SJSA1 (cell line): ENCODE data around the gene PMVK. TPM values are rescaled to one million over a fixed set of nuclear protein-coding genes. Genes with fewer than 3 reads are reported as not detected.
"Not testable (repeated sequence)": the region's sequence is repeated elsewhere in the genome, so short reads cannot be mapped to it uniquely, and the experiment has no call there.

Experiments used
- DNase-seq, 2 experiments: peaks; one replicate each; pipeline ENCODE4 v3.0.0-alpha.2; 2015 to 2020; ENCODE audit warnings: low spot score in 2 of 2, low read depth in 1 of 2
- H3K27ac ChIP-seq: fragments of 250-450 bp; sonication (Bioruptor Pico); 2 replicates; pipeline ENCODE4 v1.5.1; 2020; ENCODE audit warnings: mild to moderate bottlenecking, moderate library complexity
- H3K27me3 ChIP-seq: fragments of 250-450 bp; sonication (Bioruptor Pico); replicated peaks from 2 replicates; pipeline ENCODE4 v1.5.1; 2020; ENCODE audit warnings: mild to moderate bottlenecking, moderate library complexity
- H3K36me3 ChIP-seq: fragments of 250-450 bp; sonication (Bioruptor Pico); 2 replicates; pipeline ENCODE4 v1.5.1; 2020; ENCODE audit warnings: mild to moderate bottlenecking
- H3K4me1 ChIP-seq: fragments of 250-450 bp; sonication (Bioruptor Pico); replicated peaks from 2 replicates; pipeline ENCODE4 v1.6.1; 2021; ENCODE audit warnings: mild to moderate bottlenecking
- H3K4me3 ChIP-seq: fragments of 250-450 bp; sonication (Bioruptor Pico); 2 replicates; pipeline ENCODE4 v1.5.1; 2020; ENCODE audit warnings: mild to moderate bottlenecking
- H3K9me3 ChIP-seq: fragments of 250-450 bp; sonication (Bioruptor Pico); replicated peaks from 2 replicates; pipeline ENCODE4 v1.5.1; 2020; ENCODE audit warnings: mild to moderate bottlenecking
- total RNA-seq: library from RNA; depleted of rRNA; stranded (reverse); fragments of >200 nt; shearing (Covaris generic); gene quantifications from 2 replicates; pipeline ENCODE4 v1.2.3, GENCODE V29; 2014

Gene PMVK
- total RNA-seq, 1 experiment from 2014 or later: 4.7 TPM

DNA sequence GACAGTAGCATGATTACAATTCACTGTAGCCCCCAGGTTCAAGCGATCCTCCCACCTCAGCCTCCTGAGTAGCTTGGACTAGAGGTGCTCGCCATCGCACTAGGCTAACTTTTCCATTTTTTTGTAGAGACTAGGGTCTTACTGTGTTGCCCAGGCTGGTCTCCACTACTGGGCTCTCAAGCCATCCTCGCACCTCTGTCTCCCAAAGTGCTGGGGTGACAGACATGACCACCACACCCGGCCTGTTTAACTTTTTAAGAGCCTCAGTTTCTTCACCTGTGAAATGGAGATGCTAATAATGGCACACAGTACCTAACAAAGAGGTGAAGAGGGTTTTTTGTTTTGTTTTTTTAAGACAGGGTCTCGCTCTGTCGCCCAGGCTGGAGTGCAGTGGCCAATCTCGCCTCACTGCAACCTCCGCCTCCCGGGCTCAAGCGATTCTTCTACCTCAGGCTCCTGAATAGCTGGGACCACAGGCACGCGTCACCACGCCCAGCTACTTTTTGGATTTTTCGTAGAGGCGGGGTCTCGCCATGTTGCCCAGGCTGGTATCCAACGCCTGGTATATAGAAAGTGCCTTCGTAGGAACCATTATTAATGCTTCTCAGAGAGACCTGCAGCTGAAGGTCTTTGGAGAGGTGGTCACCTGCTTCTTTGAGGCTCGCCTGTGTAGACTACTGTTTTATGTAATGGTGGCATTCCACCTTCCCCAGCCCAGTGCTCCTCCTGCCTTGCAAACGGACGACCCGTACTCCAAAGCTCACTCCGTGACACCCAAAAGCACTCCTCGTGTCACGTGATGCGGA, 567 bp downstream of the PMVK start:
- H3K27ac ChIP-seq: peak overlapping the region; percentile 98; the same call in 1 of the 2 replicates
- peak overlapping the region; percentile 57 for H3K4me3 ChIP-seq
- no peaks in the 10 kb centered on the region for H3K9me3 ChIP-seq
- H3K4me1 ChIP-seq: peaks cover 8% of the 10 kb centered on the region
- no peaks in the 10 kb centered on the region for H3K27me3 ChIP-seq
- no peaks in the 10 kb centered on the region for H3K36me3 ChIP-seq
- no peak for DNase-seq

DNA sequence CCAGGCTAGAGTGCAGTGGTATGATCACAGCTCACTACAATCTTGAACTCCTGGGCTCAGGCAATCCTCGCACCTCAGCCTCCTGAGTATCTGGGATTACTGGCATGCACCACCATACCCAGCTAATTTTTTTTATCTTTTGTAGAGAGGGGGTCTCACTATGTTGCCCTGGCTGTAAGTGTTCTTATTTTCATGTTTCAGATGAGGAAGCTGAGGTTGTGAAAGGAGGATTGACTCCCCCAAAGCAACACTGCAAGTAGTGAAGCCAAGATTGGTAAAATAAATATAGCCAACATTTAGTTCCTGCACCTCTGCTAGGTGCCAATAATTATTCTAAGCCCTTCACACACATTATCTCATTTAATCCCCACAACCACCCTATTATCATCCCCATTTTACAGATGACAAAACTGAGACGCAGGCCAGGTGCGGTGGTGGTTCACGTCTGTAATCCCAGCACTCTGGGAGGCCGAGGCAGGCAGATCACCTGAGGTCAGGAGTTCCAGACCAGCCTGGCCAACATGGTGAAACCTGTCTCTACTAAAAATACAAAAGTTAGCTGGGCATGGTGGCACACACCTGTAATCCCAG, 2.1 kb downstream of the PMVK start:
- Histone ChIP-seq H3K27me3 (no peaks in the 10 kb centered on the region), H3K27ac (no peak overlapping the region), H3K4me3 (no peak overlapping the region), H3K9me3 (no peaks in the 10 kb centered on the region), H3K36me3 (no peaks in the 10 kb centered on the region), H3K4me1 (peaks cover 8% of the 10 kb centered on the region)
- no peak for DNase-seq

DNA sequence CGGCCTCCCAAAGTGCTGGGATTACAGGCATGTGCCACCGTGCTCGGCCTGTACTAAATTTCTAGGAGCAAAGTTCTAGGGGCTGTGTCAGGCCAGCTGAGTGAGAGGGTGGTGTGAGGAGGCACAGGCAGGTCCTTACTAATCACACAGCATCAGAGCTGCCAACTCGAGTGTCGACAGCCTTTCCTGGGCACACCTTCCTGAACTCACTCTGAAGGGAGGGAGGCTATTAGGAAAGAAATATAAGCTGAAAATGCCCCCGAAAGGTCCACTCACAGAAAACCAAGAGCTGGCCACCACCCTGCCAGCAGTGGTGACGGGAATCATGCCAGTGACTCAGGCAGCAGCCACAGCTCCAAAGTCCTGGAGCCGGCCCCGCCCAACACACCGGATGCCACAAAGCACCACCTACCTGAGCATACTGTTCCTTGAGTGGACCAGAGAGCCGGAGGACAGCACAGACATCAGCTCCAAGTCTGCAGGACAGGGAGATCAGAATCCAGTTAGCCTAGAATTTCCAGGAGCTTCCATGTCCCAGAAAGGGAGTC, 4.5 kb downstream of the PMVK start:
- H3K36me3 ChIP-seq: no peaks in the 10 kb centered on the region
- no peaks in the 10 kb centered on the region for H3K27me3 ChIP-seq
- H3K9me3 ChIP-seq: no peaks in the 10 kb centered on the region
- peaks cover 8% of the 10 kb centered on the region for H3K4me1 ChIP-seq
- no peak overlapping the region for H3K27ac ChIP-seq
- DNase-seq: no peak
- H3K4me3 ChIP-seq: no peak overlapping the region

DNA sequence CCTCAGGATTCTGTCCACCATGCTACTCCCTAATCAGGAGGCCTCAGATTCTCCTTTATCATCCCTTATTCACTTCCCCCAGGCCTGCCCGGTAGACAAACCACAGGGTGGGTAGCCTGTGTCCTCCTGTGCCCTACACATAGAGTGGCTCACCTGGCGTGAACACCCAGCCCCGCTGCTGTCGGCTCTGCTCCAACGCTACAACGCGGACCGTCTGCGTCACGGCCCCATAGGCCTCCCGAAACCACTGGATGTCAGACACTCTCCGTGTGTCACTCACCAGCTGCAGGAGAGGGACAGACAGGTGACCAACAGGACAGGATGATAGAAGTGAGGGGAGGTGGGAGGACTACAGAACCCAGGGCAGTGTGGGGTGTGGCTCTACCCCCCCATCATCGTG, 10.3 kb downstream of the PMVK start:
- no peak for DNase-seq
- Histone ChIP-seq H3K36me3 (peaks cover 3% of the 10 kb centered on the region; the same call in 1 of the 2 replicates), H3K4me1 (no peaks in the 10 kb centered on the region), H3K9me3 (no peaks in the 10 kb centered on the region), H3K27me3 (no peaks in the 10 kb centered on the region), H3K4me3 (no peak overlapping the region), H3K27ac (no peak overlapping the region)

DNA sequence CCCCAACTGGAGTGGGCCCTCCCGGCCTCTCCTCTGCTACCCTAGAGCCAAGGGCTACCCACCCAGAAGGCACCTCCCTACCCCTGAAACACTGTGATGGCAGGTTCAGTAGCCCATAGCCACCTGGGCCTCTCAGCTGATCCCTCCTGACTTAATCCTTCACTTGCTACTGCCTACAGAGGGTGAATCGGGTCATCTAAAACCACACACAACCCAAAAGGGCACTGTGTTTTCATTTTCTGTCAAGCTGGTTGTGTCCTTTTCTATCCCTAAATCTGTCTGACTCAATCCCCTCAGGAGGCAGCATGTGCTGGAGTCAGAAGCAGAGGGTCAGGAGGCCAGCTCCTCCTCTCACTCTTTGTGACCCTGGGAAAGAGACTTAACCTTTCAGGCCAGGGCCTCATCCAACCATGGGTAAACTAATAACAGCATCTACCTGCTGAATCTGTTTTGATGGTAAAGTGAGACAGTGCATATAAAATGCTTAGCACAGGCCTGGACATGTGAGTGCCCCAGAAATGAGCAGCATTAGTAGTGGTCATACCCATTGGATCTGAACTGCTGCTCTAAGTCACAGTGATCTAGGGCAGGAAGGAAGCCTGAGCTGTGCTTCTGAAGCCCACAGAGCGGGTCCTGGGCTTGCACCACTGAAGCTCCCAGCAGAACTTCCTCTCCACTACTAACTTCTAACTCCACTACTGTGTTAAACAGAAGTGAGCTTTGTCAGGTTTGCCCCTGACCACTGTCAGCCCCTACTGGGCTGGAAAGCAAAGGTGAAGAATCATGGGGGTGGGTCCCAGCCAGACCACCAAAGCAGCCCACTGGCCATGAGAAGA, 11.0 kb downstream of the PMVK start:
- no peaks in the 10 kb centered on the region for H3K4me1 ChIP-seq
- peaks cover 3% of the 10 kb centered on the region; the same call in 1 of the 2 replicates for H3K36me3 ChIP-seq
- H3K4me3 ChIP-seq: no peak overlapping the region
- no peaks in the 10 kb centered on the region for H3K27me3 ChIP-seq
- H3K9me3 ChIP-seq: no peaks in the 10 kb centered on the region
- no peak for DNase-seq
- no peak overlapping the region for H3K27ac ChIP-seq

DNA sequence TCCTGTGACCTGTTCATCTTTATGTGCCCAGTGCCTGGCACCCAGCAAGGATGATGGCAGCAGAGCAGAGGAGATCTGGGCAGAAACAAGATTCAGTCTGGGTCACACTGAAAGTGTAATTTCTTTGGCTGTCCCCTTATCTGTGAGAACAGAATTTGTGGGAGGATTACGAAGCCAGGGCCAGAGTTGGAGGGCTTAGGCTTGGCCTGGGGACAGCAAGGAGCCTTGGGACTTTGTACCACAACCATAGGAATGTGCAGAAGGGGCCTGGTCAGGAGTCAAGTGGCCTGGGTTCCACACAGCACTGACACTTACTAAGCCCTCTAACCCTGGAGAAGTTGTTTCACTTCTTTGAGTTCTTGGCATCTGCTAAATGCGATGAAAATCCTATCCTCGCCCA, 12.8 kb downstream of the PMVK start:
- Histone ChIP-seq H3K9me3 (no peaks in the 10 kb centered on the region), H3K36me3 (peaks cover 3% of the 10 kb centered on the region; the same call in 1 of the 2 replicates), H3K27ac (no peak overlapping the region), H3K4me3 (no peak overlapping the region), H3K27me3 (no peaks in the 10 kb centered on the region), H3K4me1 (no peaks in the 10 kb centered on the region)
- DNase-seq: no peak

DNA sequence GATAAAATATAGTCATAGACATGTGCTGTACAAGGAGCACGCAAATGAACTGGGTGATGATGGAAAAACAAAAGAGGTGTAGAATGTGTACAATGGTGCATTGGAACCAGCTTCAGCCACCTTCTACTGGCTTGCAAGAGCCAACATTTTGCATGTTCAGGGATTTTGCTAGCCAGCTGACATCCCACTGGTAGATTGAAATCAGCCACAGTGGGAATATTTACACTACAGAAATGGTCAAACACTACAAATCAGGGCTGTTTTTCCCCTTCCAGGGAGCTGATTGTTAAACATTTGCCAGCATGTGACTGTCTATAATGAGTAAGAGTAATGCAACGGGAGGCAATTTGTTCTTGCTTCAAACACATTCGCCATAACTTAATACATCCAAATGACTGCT, 23.2 kb downstream of the PMVK start:
- no peaks in the 10 kb centered on the region for H3K9me3 ChIP-seq
- H3K27me3 ChIP-seq: no peaks in the 10 kb centered on the region
- H3K36me3 ChIP-seq: no peaks in the 10 kb centered on the region
- no peak overlapping the region for H3K4me3 ChIP-seq
- no peak overlapping the region for H3K27ac ChIP-seq
- no peak for DNase-seq
- no peaks in the 10 kb centered on the region for H3K4me1 ChIP-seq

DNA sequence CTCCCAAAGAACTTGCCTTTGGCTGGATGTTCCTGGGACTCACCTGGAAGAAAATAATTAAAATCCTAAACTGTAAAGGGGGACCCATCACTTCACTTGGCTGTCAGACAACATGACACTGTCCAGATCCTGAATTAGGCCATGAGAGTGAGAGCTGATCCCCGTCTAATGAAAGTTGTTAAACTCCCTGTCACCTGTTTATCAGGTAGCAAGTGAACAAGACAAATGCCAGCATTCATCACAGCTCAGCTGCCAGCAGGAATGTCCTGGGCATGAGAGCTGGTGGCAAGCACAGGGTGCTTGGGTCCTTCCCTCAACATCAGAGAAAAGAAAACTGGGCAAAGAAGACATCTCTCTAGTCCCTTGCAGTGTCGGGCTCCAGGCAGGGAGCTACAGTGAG, 23.8 kb downstream of the PMVK start:
- H3K9me3 ChIP-seq: no peaks in the 10 kb centered on the region
- H3K36me3 ChIP-seq: no peaks in the 10 kb centered on the region
- H3K4me1 ChIP-seq: no peaks in the 10 kb centered on the region
- no peak overlapping the region for H3K27ac ChIP-seq
- H3K4me3 ChIP-seq: no peak overlapping the region
- no peaks in the 10 kb centered on the region for H3K27me3 ChIP-seq
- DNase-seq: no peak

DNA sequence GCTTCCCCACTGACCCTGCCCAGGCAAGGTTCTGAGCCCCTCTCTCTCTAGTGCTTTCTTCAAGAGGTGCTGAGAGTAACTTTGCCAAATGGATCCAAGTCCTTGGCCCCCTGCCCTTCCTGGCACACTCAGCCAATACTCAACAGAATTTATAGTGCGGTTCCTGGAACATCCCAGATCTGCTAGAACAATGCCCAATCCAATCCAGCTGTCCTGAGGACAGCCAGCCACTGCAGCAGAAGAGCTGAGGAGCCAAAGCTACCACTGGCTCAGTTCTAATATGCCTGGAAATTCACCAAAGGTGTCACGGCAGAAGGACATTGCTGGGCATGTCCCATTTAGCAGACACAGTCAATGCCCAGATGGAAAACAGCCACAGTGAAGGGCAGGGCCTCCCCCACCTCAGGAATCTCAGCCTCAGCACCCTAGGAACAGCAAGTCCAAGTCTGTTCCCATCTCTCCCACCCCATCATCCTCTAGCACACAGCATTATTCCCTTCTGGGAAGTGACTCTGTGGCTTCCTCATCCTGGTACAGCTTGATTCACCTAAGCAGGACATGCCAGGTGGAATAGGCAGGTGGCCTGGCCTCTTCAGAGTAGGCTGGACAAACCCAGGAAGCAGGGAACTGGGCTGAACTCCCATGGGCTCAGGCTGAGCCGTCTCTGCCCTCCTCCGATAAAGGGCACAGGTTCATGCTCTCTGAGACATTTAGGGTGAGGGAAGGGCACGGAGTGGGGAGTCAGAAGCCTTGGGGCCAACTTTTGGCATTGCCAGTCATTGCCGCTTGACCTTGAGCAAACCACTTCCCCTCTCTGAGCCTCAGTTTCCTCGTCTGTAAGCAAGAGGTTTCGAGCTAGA, 24.6 kb downstream of the PMVK start:
- no peak for DNase-seq
- no peaks in the 10 kb centered on the region for H3K36me3 ChIP-seq
- H3K4me1 ChIP-seq: no peaks in the 10 kb centered on the region
- H3K4me3 ChIP-seq: no peak overlapping the region
- no peaks in the 10 kb centered on the region for H3K27me3 ChIP-seq
- H3K9me3 ChIP-seq: no peaks in the 10 kb centered on the region
- H3K27ac ChIP-seq: no peak overlapping the region

DNA sequence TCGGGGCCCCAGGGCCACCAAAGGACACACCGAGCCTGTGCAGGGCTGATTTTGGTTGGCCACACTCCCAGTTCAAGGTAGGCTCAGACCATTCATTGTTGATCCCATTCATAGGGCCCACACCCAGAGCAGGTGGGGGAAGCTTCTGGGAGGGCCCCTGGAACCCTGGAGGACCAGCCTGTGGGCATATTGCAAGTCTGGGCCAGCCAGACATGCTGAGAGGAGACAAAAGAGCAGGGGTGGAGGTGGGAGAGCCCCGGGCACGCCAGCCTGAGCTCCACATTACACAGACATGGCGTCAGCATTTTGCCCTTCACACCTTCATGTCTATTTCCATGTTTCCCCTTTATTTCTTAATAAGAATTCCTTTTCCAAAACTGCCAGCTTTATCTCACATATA, 25.7 kb downstream of the PMVK start:
- H3K4me3 ChIP-seq: no peak overlapping the region
- H3K9me3 ChIP-seq: no peaks in the 10 kb centered on the region
- DNase-seq: no peak
- H3K27ac ChIP-seq: no peak overlapping the region
- no peaks in the 10 kb centered on the region for H3K36me3 ChIP-seq
- no peaks in the 10 kb centered on the region for H3K4me1 ChIP-seq
- no peaks in the 10 kb centered on the region for H3K27me3 ChIP-seq

DNA sequence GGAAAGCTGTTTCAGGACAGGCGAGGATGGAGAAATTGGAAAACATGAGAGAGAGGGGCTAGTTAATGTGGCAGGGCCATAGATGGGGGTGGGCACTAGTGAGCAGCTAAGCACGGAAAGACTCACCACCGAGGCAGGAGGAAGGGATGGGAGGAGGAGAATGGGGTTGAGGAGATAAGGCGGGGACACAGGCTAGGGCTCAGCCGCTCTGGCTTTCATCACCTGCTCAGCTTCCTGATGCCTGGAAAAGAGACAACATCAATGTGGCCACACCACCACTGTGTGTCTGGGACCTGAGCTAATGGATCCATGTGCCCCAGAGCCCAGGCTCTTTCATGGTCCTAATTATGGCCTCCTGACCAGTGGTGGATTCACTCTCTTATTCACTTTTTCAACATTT, 27.6 kb downstream of the PMVK start:
- no peak overlapping the region for H3K4me3 ChIP-seq
- no peak for DNase-seq
- H3K27me3 ChIP-seq: no peaks in the 10 kb centered on the region
- H3K36me3 ChIP-seq: no peaks in the 10 kb centered on the region
- H3K9me3 ChIP-seq: no peaks in the 10 kb centered on the region
- no peaks in the 10 kb centered on the region for H3K4me1 ChIP-seq
- H3K27ac ChIP-seq: no peak overlapping the region

DNA sequence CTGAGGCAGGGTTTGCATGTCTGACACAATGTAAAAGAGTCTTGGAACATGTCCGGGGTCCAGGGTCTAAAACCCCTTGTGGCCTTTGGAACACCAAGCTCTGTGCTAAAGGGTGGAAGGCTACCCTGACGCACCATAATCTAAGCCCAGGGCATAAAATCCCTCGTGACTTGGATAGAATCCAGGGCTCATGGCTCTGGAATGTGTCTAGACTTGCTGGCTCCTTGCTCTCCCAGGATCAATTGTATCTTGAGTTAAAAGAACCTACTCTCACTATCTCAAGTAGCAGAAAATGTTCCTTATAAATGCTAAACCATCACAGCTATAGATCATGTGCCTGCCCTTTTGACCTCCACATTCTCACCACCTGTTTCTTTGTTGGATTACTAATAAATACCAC, 28.4 kb downstream of the PMVK start:
- H3K27me3 ChIP-seq, H3K9me3 ChIP-seq, H3K36me3 ChIP-seq, H3K27ac ChIP-seq, H3K4me3 ChIP-seq, H3K4me1 ChIP-seq, DNase-seq: not testable (repeated sequence)

DNA sequence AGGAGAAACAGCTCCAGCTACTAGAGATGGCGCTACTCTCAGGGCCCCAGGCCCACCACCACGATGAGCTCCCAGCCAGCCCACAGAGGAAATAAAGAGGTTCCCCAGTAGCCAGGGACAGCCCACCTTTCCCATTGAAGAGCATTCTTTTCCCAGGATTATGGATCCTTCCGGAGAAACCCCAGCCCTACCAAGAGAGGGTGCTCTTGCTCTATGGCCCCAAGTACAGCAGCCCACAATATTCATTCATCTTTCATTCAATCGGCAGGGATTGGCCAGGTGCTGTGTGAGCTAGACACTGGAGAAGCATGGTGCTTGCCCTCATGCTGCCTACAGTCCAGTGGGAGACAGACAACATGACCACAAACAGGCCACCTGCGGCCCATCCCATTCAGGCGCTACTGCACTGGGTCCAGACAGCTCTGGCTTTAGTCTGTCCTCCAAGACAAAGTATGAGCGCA, 29.9 kb downstream of the PMVK start:
- Histone ChIP-seq H3K27ac (no peak overlapping the region), H3K36me3 (no peaks in the 10 kb centered on the region), H3K4me3 (no peak overlapping the region), H3K9me3 (no peaks in the 10 kb centered on the region), H3K4me1 (no peaks in the 10 kb centered on the region), H3K27me3 (no peaks in the 10 kb centered on the region)
- no peak for DNase-seq
